ENCODE measurements around the gene CLEC20A.

The CLEC20A gene

DNA sequence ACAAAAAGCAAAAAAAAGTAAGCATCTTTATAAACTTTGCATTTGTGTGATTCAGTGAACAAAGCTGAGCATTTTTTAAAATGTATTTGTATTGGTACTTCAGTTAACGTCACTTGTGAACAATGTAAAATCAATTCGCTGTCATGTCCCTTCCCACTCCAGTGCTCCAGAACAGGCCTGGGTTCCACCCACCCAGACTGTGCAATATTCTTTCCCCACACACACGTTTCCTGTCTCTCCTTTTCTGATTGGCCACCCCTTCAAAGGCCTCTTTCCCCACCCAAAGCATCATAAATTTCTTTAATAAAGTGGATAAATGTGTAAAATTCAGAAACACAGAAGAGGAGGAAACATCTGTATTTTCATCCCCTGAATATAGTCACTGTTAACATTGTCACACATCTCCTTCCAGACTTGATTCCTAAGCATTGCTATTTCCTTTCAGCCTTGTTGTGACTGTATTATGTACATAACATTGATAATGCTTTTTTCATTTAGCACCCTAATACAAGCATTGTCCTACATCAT is 12.0 kb downstream of the CLEC20A start:
- in situ Hi-C loops (cut with MboI; ENCODE audit: low sequenced_read_pairs) = no loop called here

GRCh38 chr1:178483251-178483957 is 13.4 kb downstream of the CLEC20A start:
- in situ Hi-C loops (cut with MboI; ENCODE audit: low sequenced_read_pairs) = no loop called here

DNA sequence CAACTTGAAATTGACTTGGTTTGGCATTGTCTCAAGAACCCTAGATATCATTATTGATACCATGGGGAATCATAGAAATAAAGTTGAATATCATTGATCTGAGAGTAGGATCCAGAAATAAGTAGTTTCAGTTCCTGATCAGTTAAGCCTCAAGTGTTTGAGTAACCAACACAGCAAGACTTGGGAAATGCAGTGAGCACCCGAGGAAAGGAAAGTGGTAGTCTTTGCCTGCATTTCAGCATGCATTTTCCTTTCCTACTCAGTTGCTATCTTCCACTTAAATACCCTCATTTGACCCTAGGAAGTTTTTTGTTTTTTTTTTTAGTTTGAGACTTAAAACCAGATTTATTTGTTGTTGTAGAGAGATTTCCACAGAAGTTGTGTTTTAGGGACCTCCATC is 18.9 kb downstream of the CLEC20A start:
- in situ Hi-C loops (cut with MboI; ENCODE audit: low sequenced_read_pairs) = no loop called here

- in situ Hi-C loops (cut with MboI; ENCODE audit: low sequenced_read_pairs) = no loop called here
These were observed 19.4 kb downstream of the CLEC20A start for GRCh38 chr1:178477373-178477772.

- in situ Hi-C loops (cut with MboI; ENCODE audit: low sequenced_read_pairs) = no loop called here
These were observed 24.2 kb downstream of the CLEC20A start for GRCh38 chr1:178472531-178472930.

GRCh38 chr1:178470411-178470960 is 26.3 kb downstream of the CLEC20A start:
- in situ Hi-C loops (cut with MboI; ENCODE audit: low sequenced_read_pairs) = no loop called here

DNA sequence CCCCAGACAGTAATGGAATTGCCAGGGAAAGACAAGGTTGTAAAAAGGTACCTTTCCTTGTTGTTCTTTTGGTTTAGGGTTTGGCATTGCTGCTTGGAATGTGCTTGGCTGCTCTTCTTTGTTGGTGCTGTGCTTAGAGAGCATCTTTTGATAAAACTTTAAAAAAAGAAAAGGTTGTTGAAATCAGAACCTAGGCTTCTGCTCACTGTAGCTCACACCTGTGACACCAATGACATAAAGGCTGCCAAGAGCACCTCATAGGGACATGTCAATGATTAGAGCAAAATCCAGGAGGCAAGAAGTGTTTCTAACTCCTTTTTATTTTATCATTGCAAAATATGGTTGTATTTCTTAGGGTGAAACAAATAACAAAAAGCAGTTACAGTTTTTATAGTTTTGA is 28.9 kb downstream of the CLEC20A start:
- in situ Hi-C loops (cut with MboI; ENCODE audit: low sequenced_read_pairs) = no loop called here

- in situ Hi-C loops (cut with MboI; ENCODE audit: low sequenced_read_pairs) = no loop called here
These were observed 31.8 kb downstream of the CLEC20A start for GRCh38 chr1:178465011-178465410.

- in situ Hi-C loops (cut with MboI; ENCODE audit: low sequenced_read_pairs) = no loop called here
These were observed 32.2 kb downstream of the CLEC20A start for GRCh38 chr1:178464566-178464965.

- in situ Hi-C loops (cut with MboI; ENCODE audit: low sequenced_read_pairs) = no loop called here
These were observed 32.6 kb downstream of the CLEC20A start for GRCh38 chr1:178464141-178464540.

DNA sequence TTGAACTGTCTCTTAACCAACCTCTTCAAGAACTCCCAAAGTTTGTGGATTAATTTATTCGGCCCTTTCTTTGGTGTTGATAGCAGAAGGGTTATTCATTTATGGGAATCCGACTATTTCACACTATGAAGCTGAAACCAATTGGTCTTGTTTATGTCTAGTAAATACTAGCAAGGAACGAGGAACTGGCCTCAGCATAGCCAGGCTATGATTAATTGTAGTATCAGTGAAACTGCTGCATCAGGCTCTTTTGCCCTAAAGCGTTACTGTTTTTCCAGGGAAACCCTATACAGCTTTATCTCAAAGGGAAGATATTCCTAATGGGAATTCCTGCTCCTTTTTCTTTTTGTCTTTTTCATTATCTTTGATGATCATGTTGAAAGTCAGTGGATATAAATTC is 35.1 kb downstream of the CLEC20A start:
- in situ Hi-C loops (cut with MboI; ENCODE audit: low sequenced_read_pairs) = no loop called here

- in situ Hi-C loops (cut with MboI; ENCODE audit: low sequenced_read_pairs) = no loop called here
These were observed 35.7 kb downstream of the CLEC20A start for GRCh38 chr1:178461104-178461503.

GRCh38 chr1:178458203-178458602 is 38.6 kb downstream of the CLEC20A start:
- in situ Hi-C loops (cut with MboI; ENCODE audit: low sequenced_read_pairs) = no loop called here

DNA sequence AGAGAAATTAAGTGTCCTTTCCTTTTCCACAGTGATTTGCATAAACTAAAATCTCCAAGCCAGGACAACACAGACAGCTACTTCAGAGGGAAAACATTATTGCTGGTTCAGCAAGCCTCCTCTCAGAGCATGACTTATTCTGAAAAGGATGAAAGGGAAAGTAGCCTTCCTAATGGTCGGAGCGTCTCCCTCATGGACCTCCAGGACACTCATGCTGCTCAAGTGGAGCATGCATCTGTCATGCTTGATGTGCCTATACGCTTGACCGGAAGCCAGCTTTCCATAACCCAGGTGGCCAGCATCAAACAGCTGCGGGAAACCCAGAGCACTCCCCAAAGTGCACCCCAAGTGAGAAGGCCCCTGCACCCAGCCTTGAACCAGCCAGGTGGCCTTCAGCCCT is 39.1 kb downstream of the CLEC20A start:
- in situ Hi-C loops (cut with MboI; ENCODE audit: low sequenced_read_pairs) = no loop called here

- in situ Hi-C loops (cut with MboI; ENCODE audit: low sequenced_read_pairs) = no loop called here
These were observed 40.3 kb downstream of the CLEC20A start for GRCh38 chr1:178456472-178456871.

GRCh38 chr1:178452013-178452412 is 44.8 kb downstream of the CLEC20A start:
- in situ Hi-C loops (cut with MboI; ENCODE audit: low sequenced_read_pairs) = no loop called here

- in situ Hi-C loops (cut with MboI; ENCODE audit: low sequenced_read_pairs) = no loop called here
These were observed 45.2 kb downstream of the CLEC20A start for GRCh38 chr1:178451529-178451928.

DNA sequence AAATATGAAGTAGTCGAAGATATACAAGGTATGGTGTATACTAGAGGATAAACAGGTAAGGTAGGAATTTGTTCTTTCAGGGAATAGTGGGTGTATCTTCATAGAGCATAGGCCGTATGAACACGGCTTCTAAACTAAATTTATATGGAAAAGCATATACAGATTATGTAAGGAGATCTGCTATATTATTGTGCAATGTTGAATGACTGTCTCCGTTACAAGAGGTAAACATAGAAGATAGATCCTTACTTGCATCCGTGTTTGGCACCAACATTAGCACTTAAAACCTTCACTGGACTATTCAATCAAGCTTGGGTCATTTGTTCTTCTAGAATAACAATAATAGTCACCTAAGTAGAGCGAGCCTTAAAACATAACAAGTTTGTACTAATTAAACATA is 45.9 kb downstream of the CLEC20A start:
- in situ Hi-C loops (cut with MboI; ENCODE audit: low sequenced_read_pairs) = no loop called here

GRCh38 chr1:178442925-178443324 is 53.8 kb downstream of the CLEC20A start:
- in situ Hi-C loops (cut with MboI; ENCODE audit: low sequenced_read_pairs) = no loop called here

DNA sequence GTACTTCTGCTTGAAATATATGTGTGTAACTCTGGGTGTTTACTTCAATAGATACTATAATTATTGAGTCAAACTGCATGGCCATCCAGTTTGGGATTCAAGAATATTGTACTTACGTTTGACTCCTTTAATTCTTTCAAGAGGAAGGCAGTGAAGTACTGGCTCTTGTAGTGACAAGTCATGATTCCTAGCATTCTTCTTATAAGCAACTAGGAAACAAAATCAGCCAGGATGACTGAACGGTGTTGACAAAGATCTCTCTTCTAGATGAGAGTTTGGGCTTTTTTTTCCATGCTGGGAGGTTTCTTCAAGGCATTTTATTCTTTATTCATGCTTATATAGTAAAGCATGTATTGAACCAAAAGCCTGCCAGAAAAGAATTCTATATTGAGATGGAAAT is 58.3 kb downstream of the CLEC20A start:
- in situ Hi-C loops (cut with MboI; ENCODE audit: low sequenced_read_pairs) = no loop called here

GRCh38 chr1:178436899-178437298 is 59.9 kb downstream of the CLEC20A start:
- in situ Hi-C loops (cut with MboI; ENCODE audit: low sequenced_read_pairs) = no loop called here

DNA sequence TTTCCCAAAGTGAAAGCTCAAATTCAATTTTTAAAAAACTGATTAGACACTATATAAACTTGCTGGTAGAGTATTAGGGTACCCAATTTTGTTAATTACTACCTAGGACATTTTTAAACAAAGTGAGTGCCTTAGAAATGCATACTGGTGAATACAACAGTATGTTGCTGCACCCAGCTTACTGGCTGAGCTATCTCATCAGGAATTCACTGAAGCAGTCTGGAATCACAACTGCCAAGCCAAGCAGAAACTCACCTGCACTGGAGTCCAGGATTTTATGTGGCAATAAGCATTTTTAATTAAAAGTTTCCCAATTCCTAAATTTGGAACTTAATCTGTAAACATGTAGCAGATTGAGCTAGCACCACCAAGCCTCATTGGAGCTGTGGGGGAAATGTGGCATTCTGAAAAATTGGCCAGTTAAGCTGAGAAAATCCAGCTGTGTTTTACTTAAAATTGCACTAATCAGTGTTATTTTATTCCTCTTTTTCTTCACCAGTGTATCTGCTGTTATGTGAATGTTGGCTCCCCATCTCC is 61.8 kb downstream of the CLEC20A start:
- in situ Hi-C loops (cut with MboI; ENCODE audit: low sequenced_read_pairs) = no loop called here
